ENCODE measurements around the gene TMEM156. TPM values are rescaled to one million over a fixed set of nuclear protein-coding genes. Genes with fewer than 3 reads are reported as not detected.
A peak's percentile ranks its signal among the peaks of the same experiment; 100 is the strongest.
"Not testable (repeated sequence)": the region's sequence is repeated elsewhere in the genome, so short reads cannot be mapped to it uniquely, and the experiment has no call there.

TMEM156 gene
- total RNA-seq, 1 donor from 2014 or later, result not detected

DNA sequence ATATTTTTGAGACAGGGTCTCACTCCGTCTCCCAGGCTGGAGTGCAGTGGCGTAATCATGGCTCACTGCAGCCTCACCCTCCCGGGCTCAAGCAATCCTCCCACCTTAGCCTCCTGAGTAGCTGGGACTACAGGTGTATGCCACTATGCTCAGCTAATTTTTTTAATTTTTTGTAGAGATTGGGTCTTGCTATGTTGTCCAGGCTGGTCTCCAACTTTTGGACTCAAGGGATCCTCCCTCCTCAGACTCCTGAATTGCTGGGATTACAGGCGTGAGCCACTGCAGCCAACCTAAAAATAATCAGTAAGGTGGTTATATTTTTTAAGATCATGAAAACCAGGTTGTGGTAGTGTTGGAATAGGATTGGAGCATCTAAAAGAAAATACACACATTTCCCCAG lies 38.1 kb downstream of the TMEM156 start:
- no peaks in the 10 kb centered on the region for H3K9me3 Mint-ChIP-seq (ENCODE audit: low read depth)
- TF ChIP-seq, protein P1, sequence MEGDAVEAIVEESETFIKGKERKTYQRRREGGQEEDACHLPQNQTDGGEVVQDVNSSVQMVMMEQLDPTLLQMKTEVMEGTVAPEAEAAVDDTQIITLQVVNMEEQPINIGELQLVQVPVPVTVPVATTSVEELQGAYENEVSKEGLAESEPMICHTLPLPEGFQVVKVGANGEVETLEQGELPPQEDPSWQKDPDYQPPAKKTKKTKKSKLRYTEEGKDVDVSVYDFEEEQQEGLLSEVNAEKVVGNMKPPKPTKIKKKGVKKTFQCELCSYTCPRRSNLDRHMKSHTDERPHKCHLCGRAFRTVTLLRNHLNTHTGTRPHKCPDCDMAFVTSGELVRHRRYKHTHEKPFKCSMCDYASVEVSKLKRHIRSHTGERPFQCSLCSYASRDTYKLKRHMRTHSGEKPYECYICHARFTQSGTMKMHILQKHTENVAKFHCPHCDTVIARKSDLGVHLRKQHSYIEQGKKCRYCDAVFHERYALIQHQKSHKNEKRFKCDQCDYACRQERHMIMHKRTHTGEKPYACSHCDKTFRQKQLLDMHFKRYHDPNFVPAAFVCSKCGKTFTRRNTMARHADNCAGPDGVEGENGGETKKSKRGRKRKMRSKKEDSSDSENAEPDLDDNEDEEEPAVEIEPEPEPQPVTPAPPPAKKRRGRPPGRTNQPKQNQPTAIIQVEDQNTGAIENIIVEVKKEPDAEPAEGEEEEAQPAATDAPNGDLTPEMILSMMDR (IDR thresholded peaks at IDR 0.05; ENCODE audit: unreplicated experiment), result no peak
- H3K4me3 Mint-ChIP-seq (ENCODE audit: low read depth), result no peak overlapping the region
- H3K27ac Mint-ChIP-seq, result no peak overlapping the region
- H3K36me3 Mint-ChIP-seq (ENCODE audit: insufficient read depth), result no peaks in the 10 kb centered on the region
- no peak for DNase-seq (ENCODE audit: low spot score, unreplicated experiment)
- no peaks in the 10 kb centered on the region for H3K27me3 Mint-ChIP-seq
- no peaks in the 10 kb centered on the region for H3K4me1 Mint-ChIP-seq (ENCODE audit: low read depth)

DNA sequence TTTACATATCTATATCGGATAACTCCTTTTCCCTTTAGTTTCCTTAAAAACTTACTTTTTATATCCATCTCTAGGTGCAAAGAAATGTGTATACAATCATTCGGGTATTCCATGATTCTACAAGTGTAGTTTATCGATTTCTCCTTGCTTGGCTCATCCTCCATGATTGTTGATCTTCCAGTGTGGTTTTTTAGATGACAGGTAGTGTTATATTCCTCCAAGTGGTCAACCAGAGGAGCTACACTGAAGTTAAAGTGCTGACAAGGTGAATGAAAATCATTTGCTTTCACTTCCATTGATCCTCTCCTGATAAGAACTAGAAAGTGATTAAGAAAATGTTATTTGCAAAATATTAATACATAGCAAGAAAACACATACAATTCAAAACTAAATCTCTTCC lies 38.5 kb downstream of the TMEM156 start:
- DNase-seq (ENCODE audit: low spot score, unreplicated experiment), result no peak
- Mint-ChIP-seq H3K27me3 (no peaks in the 10 kb centered on the region), H3K9me3 (ENCODE audit: low read depth) (no peaks in the 10 kb centered on the region), H3K4me1 (ENCODE audit: low read depth) (no peaks in the 10 kb centered on the region), H3K27ac (no peak overlapping the region), H3K4me3 (ENCODE audit: low read depth) (no peak overlapping the region), H3K36me3 (ENCODE audit: insufficient read depth) (no peaks in the 10 kb centered on the region)
- TF ChIP-seq, protein P1 (IDR thresholded peaks at IDR 0.05; ENCODE audit: unreplicated experiment), result peak; percentile 15

DNA sequence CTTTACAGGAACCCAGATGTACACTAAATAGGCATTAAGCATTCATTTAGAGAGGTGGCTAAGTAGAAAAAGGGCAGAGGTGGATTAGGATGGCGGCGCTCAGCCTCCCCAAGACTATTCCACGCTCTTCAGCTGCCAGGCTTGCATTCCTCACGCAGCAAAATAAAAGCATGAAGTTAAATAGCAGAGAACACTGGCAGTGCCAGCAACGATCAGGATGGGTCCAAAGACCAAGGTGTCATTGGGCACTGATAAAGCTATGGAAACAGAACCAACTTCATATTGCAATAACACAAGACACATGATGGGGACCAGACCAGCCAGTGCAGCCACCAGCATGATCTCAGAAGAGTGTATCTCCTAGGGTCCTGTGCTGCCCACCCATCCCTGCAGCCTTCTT lies 42.0 kb downstream of the TMEM156 start:
- no peak overlapping the region for H3K4me3 Mint-ChIP-seq (ENCODE audit: low read depth)
- H3K4me1 Mint-ChIP-seq (ENCODE audit: low read depth), result peaks cover 6% of the 10 kb centered on the region
- DNase-seq (ENCODE audit: low spot score, unreplicated experiment), result no peak
- no peaks in the 10 kb centered on the region for H3K36me3 Mint-ChIP-seq (ENCODE audit: insufficient read depth)
- H3K27ac Mint-ChIP-seq, result no peak overlapping the region
- no peaks in the 10 kb centered on the region for H3K9me3 Mint-ChIP-seq (ENCODE audit: low read depth)
- H3K27me3 Mint-ChIP-seq, result no peaks in the 10 kb centered on the region
- TF ChIP-seq, protein P1 (IDR thresholded peaks at IDR 0.05; ENCODE audit: unreplicated experiment), result no peak

DNA sequence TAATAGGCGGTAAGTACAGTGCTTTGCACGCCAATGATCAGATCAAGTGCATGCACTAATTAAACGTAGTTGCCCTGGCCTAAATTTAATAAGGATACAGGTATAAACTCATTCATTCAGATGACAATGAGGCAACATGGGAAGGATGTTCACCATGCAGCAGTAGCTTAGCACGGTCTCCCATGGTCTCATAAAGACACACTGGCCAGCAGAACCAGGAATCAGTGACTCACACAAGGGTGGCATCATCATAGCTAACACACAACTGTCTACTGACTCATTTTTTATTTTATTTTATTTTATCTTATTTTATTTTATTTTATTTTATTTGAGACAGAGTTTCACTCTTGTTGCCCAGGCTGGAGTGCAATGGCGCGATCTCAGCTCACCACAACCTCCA lies 42.7 kb downstream of the TMEM156 start:
- Mint-ChIP-seq H3K9me3 (ENCODE audit: low read depth) (no peaks in the 10 kb centered on the region), H3K4me3 (ENCODE audit: low read depth) (no peak overlapping the region), H3K36me3 (ENCODE audit: insufficient read depth) (no peaks in the 10 kb centered on the region), H3K27ac (no peak overlapping the region), H3K4me1 (ENCODE audit: low read depth) (peaks cover 6% of the 10 kb centered on the region), H3K27me3 (no peaks in the 10 kb centered on the region)
- DNase-seq (ENCODE audit: low spot score, unreplicated experiment), result no peak
- TF ChIP-seq, protein P1 (IDR thresholded peaks at IDR 0.05; ENCODE audit: unreplicated experiment), result no peak

DNA sequence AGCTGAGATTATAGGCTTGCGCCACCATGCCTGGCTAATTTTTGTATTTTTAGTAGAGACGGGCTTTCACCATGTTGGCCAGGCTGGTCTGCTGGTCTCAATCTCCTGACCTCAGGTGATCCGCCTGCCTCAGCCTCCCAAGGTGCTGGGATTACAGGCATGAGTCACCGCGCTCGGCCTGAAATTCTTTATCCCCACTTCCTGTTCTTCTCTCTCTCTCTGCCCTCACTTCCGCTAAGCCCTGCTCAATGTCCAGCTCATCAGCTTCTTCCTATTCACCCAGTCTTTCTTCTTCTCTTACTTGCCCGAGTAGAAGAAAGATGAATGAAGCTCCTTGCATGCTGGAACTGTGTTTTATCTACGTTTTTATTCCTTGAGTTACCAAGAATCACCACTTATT lies 43.9 kb downstream of the TMEM156 start:
- H3K4me3 Mint-ChIP-seq (ENCODE audit: low read depth); DNase-seq (ENCODE audit: low spot score, unreplicated experiment); H3K9me3 Mint-ChIP-seq (ENCODE audit: low read depth); H3K27me3 Mint-ChIP-seq; H3K36me3 Mint-ChIP-seq (ENCODE audit: insufficient read depth); H3K4me1 Mint-ChIP-seq (ENCODE audit: low read depth); H3K27ac Mint-ChIP-seq: not testable (repeated sequence)

DNA sequence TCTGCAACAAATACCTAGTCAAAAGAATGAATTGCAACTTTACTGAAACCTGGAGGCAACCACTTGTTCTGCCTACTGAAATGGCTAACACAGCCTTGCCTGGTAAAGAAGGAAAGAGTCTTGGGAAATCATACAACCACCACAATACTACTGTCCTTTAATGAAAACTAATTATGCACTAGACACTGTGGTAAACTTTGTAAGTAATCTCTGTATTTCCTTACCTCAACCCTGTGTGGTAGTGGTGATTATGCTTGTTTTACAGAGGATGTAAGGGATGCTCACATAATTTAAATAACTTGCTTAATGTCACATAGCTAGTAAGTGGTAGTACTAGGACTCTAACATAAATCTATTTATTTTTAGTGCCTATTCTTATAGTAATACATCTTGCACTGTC lies 44.7 kb downstream of the TMEM156 start:
- no peaks in the 10 kb centered on the region for H3K9me3 Mint-ChIP-seq (ENCODE audit: low read depth)
- H3K4me1 Mint-ChIP-seq (ENCODE audit: low read depth), result peaks cover 6% of the 10 kb centered on the region
- no peaks in the 10 kb centered on the region for H3K27me3 Mint-ChIP-seq

More for the DNA sequence above, 44.7 kb downstream of the TMEM156 start:
- Mint-ChIP-seq H3K4me3 (ENCODE audit: low read depth) (no peak overlapping the region), H3K36me3 (ENCODE audit: insufficient read depth) (no peaks in the 10 kb centered on the region), H3K27ac (no peak overlapping the region)
- DNase-seq (ENCODE audit: low spot score, unreplicated experiment), result no peak
- TF ChIP-seq, protein P1 (IDR thresholded peaks at IDR 0.05; ENCODE audit: unreplicated experiment), result no peak
